Fibroblast of skin of scalp (primary cell): Measurements from ENCODE around the gene DUSP2. TPM values are rescaled to one million over a fixed set of nuclear protein-coding genes. Genes with fewer than 3 reads are reported as not detected.

Experiments used
- DNase-seq: peaks from one replicate; pipeline ENCODE4 v3.0.0-alpha.2; 2013
- polyA plus RNA-seq, 2 experiments: library from polyadenylated mRNA; unstranded; fragments of 120-200 nt; gene quantifications; one replicate each; pipeline ENCODE4 v1.2.1, GENCODE V29; 2013; ENCODE audit not compliant: insufficient read length in 2 of 2

The DUSP2 gene
- polyA plus RNA-seq (2013, experiment 1 of 2; ENCODE audit: insufficient read length) = 15.5 TPM
- 15.6 TPM for polyA plus RNA-seq (2013, experiment 2 of 2; ENCODE audit: insufficient read length)

- peak; percentile 77 for DNase-seq
These were observed at the start of gene DUSP2 for GRCh38 chr2:96145036-96145847. DUSP2 (minus strand) TSS chr2:96145440; CDS start chr2:96145354, 86 bp downstream.

GRCh38 chr2:96191937-96192670, 46.9 kb upstream of the DUSP2 start:
- DNase-seq = no peak

- no peak for DNase-seq
These were observed 43.7 kb upstream of the DUSP2 start for GRCh38 chr2:96188821-96189526.

GRCh38 chr2:96186562-96186961, 41.3 kb upstream of the DUSP2 start:
- DNase-seq = no peak

- no peak for DNase-seq
These were observed 40.3 kb upstream of the DUSP2 start for GRCh38 chr2:96185516-96185915.

- no peak for DNase-seq
These were observed 39.7 kb upstream of the DUSP2 start for GRCh38 chr2:96184989-96185388.

- no peak for DNase-seq
These were observed 38.9 kb upstream of the DUSP2 start for GRCh38 chr2:96184188-96184587.

GRCh38 chr2:96181529-96181928, 36.3 kb upstream of the DUSP2 start:
- DNase-seq = no peak

GRCh38 chr2:96180521-96180920, 35.3 kb upstream of the DUSP2 start:
- DNase-seq = no peak

GRCh38 chr2:96180002-96180401, 34.8 kb upstream of the DUSP2 start:
- DNase-seq = no peak

- DNase-seq = no peak
These were observed 31.4 kb upstream of the DUSP2 start for GRCh38 chr2:96176661-96177060.

GRCh38 chr2:96175951-96176350, 30.7 kb upstream of the DUSP2 start:
- peak; percentile 69 for DNase-seq

- peak; percentile 69 for DNase-seq
These were observed 29.3 kb upstream of the DUSP2 start for GRCh38 chr2:96174251-96175144.

GRCh38 chr2:96171831-96172230, 26.6 kb upstream of the DUSP2 start:
- no peak for DNase-seq

GRCh38 chr2:96170626-96171025, 25.4 kb upstream of the DUSP2 start:
- no peak for DNase-seq

- no peak for DNase-seq
These were observed 24.7 kb upstream of the DUSP2 start for GRCh38 chr2:96169868-96170507.

GRCh38 chr2:96167407-96168013, 22.3 kb upstream of the DUSP2 start:
- DNase-seq = no peak

- DNase-seq = peak; percentile 68
These were observed 19.4 kb upstream of the DUSP2 start for GRCh38 chr2:96164459-96165184.

GRCh38 chr2:96163768-96164429, 18.7 kb upstream of the DUSP2 start:
- peak; percentile 33 for DNase-seq

GRCh38 chr2:96163415-96163767, 18.2 kb upstream of the DUSP2 start:
- no peak for DNase-seq
